HG03045 (cell line): Measurements from ENCODE around the gene RIC8B.
"Not testable (repeated sequence)": the region's sequence is repeated elsewhere in the genome, so short reads cannot be mapped to it uniquely, and the experiment has no call there.

Source experiments
- ATAC-seq: cut with Tn5 transposase; IDR thresholded peaks from one replicate; pipeline ENCODE4 v1.9.1; 2021; ENCODE audit warnings: mild to moderate bottlenecking, moderate library complexity; ENCODE audit not compliant: unreplicated experiment

RIC8B gene

DNA sequence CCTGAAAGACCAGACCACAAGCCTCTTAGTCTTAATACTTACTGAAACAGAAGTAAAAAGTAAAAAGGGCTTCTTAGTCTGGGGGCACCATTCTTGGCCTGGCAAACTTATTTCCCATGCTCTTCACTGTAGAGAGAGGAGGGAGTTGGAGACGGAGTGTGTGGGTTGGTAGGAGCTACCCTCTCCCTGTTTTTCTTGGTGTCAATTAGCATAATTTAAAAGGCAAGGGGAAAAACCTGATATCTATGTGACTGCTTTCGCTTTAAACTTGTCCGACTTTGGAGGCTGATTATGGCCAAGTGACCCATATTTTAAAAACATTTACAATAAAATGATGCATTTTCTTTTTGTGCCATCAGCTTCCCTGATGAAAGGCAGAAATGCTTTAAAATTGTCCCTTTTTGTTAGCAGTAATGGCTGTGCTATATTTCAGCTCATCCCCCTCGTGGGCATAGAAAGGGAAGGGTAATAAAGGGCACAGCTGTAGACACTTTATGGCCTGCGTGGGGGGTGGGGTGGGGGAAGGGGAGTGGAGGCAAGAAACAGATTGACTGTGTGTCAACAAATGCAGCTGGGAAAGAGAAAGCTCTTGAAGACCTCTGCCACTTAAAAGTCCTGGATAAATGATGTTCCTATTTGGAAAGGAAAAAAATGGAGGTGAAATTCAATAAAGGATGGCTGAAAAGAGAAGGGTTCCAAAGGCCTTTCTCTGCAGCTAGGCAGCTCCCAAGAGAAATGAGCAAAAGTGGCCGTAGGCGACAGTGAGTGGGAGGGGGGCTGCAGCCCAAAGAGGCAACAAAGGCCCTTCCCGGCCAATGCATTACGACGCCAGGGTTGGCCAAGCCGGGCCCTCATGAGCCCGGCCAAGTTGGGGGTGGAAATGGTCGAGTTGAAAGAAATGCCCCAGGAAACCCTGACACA lies 123.8 kb downstream of the RIC8B start:
- ATAC-seq: no peak

DNA sequence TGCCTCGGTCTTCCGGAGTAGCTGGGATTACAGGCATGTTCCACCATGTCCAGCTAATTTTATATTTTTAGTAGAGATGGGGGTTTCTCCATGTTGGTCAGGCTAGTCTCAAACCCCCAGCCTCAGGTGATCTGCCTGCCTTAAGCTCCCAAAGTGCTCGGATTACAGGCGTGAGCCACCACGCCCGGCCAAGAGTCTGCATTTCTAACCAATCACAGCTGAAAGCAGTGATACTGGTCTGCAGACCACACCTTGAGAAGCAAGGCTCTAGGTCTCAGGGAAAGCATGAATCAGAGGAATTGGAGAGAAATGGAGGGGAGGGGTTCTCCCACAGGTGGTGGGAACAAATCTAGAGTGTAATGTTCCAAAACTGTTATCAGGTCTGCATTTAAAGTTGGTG lies 126.1 kb downstream of the RIC8B start:
- no peak for ATAC-seq

DNA sequence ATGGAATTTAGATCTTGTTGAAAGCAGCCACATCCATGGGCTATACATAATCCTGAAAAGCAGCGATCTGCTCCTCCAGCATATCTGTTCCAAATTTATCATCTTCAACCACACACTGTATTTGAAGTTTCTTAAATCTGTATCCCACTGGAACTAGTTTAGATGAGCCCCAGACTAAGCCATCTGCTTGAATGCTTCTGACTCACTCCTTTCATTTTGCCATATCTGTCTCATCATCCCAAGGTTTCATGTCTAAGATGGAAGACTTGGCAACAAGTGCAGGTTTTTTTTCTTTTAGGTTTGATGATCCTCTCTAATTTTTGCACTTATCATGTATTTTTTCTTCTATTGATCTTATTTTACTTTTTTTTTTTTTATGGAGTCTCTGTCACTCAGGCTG lies 126.8 kb downstream of the RIC8B start:
- ATAC-seq: no peak

DNA sequence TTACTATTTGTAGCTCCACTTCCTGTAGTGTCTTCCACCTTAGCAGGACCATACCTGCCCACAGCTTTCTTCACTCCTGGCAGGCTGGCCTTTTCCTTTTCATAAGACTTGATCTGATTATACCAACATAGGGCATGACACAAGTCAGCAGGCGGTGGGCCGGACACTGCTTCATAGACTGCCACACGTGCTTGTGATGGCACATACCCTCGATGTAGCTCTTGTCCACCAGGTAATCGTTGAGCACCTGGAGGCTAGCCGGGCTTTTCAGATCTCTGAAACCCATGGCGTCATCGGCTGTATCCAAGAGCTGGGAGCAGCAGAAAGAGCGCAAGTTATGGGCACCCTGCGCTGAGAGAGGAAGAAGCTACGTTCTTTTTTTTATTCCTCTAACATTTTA lies 127.6 kb downstream of the RIC8B start:
- no peak for ATAC-seq

DNA sequence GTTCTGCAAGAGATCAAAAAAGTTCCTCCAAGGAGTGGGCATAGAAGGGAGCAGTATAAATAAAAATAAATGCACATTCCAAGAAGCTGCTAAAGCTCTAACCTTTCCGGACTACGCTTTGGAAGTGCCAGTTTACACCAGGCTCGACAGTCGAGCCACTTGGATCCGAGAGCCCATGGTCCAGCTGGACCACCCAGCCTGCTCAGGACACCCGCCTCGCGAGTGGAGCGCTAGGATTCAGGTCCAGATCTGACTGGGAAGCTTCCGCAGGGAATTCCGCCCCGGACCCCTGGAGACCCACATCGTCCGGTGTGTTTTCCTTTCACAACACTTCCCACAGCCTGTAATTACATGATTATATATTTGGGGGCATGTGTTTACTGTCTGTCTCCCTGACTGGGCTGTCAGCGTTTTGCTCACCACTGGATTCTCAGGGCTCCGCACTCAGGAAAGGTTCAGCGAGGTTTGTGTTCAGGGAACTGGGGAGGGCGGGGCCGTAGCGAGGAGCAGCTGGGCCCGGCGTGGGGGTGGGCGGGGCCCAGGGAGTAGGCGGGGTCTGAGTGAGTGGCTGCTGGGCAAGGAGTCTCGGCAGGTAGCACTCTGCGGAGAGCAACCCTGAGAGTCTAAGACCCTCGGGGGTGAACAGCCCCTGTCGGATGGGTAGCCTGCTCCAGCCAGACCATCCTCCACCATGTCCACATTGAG lies 128.9 kb downstream of the RIC8B start:
- peak; percentile 91 for ATAC-seq

DNA sequence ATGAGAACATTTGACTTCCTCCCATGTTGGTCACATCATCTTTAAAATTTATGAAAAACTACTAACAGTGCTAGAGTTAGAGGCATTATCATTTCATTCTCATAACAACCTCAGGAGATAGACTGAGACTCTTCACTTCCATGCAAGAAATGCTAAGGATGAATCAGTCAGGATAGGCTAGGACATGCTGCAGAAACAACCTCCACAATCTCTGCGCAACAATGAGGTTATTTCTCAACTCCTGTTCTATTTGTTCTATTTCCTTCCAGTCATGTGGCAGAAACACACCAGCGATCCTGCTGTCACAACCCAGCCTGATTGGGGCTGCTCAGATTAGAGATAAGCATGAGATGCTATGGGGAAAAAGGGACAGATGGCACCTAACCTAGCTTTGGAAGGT lies 132.2 kb downstream of the RIC8B start:
- ATAC-seq: no peak

DNA sequence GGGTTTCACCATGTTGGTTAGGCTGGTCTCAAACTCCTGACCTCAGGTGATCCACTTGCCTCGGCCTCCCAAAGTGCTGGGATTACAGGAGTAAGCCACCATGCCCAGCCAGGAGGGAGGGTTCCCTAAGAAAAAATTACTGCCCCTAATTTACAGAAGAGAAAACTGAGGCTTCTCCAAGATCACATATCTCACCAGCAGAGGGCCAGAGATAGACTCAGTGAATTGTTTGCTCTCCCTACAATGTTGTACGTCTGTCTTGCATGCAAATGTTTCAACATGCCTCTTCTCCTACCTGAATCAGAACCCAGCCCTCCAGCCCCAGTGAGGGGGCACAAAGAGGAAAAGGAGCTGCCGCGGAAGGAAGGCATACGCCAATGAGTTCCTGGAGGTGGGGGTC lies 132.9 kb downstream of the RIC8B start:
- ATAC-seq: no peak

DNA sequence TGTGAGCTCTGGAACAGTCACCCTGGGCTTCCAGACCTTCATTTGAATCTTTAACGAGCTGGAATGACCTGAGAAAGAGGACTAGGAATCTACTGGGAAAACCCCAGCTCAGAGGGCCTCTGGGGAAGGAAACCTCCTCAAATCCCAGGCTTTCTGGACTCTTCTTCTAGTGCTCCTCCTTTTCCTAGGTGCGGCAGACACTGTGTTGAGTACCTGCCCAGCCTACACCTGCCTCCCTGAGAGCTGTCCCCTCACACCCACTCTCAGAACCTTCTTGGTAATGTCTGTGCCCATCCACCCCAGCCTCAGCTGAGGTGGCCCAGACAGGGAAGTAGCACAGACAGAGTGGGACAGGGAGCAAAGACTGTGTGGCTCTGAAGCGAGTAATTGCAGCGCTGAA lies 133.4 kb downstream of the RIC8B start:
- no peak for ATAC-seq

DNA sequence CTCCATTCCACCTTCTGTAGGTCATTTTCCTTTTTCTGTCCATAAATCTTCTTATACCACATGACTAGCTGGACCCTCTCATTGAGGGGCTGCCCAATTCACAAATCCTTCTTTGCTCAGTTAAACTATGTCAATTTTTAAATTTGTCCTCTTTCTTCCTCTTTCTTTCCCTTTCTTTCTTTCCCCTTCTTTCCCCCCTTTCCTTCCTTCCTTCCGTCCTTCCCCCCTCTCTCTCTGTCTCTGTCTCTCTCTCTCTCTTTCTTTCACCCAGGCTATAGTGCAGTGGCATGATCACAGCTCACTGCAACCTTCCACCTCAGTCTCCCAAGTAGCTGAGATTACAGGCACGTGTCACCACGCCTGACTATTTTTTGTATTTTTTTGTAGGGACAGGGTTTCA lies 134.1 kb downstream of the RIC8B start:
- no peak for ATAC-seq

DNA sequence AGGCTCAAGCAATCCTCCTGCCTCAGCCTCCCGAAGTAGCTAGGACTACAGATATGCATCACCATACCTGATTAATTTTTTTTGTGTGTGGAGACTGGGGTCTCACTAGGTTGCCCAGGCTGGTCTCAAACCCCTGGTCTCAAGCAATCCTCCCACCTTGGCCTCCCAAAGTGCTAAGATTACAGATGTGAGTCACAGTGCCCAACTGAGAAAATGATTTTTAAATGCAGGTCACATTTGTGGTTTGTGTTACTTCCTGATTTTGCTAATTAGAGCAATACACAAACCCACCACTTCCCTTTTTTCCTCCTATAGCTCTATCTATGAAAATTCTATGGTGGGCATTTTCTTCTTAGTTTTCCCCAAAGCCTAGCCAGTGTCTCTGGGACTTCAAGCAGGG lies 135.7 kb downstream of the RIC8B start:
- ATAC-seq: no peak

DNA sequence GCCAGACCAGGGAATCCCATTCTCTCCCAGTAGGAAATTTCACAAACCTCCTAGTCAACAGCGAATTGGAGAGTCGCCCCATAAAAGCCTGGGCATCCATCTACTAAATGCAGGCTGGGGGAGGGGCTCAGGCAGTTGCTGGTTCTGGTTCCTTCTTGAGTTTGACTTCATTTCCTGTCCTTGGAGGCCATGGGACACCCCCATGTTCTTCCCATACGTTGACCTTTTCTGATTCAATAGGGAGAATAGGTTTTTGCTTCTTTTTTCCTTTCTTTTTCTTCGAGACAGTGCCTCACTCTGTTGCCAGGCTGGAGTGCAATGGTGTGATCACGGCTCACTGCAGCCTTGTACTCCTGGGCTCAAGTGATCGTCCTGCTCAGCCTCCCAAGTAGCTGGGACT lies 137.1 kb downstream of the RIC8B start:
- no peak for ATAC-seq

DNA sequence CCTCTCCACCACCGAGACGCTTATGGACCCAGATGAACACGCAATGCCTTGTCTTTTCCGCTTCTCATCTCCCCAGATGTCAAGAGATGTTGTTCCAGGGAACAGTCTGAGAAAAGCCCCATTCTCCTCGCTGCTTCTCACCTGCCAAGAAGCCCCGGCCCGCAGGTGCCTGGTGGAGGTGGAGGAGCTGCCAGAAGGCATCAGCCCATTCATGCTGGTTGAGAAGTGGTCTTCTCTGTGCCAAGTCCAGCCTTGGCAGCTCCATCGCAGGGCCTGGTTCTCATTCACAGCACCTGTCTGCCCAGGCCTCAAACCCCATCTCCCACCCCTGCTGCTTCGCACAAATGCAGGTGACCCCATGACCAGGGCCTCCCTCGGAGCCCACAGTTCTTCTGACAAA lies 139.0 kb downstream of the RIC8B start:
- no peak for ATAC-seq

DNA sequence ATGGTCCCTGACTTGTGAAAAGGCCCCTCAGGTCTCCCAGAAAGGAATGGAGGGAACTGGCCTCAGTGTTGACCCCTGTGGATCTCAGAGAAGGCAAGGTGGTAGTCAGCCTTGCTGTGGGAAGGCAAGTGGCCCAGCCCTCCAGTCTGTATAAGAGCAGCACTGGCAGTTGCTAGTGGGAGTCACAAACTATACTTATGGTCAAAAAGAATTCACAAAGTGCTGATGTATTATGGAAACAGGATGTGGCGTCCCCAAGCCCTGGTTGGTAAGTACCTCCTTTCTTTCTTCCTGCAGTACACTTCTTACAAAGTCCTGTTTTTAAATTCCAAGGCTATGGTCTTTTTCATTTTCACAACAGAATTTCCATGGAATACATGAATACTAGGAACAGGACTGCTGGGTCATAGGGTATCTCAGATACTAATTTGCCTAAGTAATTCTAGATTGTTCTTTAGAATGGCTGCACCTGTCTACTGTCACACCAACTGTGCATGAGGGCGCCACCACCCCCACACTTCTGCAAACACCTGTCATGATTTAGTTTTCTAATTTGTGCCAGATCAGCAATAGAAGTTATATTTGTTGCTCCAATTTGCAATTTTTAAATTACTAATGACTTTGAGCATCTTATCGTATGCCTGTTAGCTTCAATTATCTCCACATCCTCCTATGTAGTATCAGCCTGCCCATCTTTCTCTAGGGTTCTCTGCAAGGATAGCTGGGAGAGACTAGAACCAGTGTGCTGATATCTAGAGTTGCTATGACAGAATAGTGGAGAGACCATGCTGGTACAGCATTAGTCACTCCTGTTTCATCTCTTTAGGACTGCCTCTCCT lies 140.5 kb downstream of the RIC8B start:
- peak; percentile 56 for ATAC-seq

DNA sequence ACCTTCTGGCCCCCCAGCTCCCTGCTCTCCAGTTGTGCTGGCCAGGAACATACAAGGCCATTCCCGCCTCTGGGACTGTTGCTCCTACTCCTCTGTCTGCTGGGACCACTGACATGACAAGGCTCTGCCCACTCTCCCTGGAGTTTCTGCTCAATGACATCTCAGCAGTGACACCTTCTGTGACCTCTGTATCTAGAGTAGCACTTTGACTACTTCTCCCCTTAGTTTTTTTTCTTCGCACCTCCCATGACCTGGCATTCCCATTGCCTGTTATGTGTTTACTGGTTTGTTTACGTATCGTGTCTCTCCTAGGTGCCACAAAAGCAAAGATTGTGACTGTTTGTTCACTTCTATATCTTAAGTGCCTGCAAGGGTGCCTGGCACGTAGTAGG lies 141.1 kb downstream of the RIC8B start:
- ATAC-seq: peak; percentile 17

DNA sequence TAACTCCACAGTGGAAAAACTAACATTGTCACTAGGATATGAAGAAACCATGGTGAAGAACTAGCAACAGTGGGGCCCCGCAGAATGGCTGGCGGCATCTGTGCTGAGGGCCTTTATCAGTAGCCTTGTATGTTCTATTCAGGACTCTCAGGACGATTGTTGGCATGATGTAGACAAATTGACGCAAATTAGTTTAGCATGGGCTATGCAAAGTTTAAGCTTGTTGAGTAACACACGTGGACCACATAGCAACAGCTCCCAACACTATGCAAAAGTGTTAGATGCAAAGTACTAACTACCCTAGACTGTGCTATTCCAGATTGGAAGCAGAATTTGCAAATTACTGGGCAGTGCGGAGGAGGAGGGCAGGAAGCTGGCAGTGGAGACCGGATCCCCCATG lies 143.0 kb downstream of the RIC8B start:
- ATAC-seq: no peak

DNA sequence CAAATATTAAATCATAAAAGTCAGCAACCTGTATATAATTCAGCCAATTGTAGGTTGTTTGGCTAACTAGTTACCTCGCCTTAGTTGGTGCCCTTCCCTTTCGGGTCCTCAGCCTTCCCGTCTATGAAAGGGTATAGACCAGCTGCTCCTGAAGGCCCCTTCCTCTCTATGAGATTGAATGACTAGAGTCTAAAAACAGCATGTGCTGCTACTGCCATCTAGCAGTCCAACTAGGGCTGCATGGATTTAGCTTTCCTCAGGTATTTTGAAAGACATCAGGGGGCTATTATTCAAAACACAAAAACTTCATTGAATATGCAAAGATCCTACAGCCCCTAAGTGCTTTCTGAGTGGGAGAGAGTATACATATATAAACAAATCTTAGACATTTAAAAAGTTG lies 144.3 kb downstream of the RIC8B start:
- ATAC-seq: no peak

DNA sequence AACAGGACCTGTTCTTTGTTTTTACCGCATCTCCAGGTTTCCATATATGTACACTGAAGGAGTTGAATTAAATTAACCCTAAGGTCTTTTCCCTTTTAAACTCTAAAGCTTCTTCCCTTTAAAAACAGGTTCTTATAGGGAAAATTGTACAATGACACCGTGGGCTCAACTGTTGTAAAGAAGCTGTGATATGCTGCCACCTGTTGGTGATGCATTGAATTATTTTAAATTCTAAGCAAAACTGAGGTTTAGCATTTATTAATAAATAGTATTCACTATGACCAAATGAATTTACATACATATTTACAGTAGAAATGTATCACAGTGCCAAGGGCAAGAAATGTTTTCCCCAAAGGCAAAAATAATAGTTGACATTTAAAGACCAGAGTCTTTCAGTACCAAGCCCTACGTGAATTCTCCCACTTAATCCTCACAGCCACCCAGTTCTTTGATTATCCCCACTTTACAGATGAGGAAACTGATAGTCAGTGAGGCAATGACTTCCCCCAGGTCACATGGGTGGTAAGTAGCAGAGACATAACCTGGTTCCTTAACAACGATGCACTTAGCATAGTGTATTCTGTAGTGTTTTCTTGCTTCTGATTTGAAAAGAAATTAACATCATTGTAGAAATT lies 145.5 kb downstream of the RIC8B start:
- no peak for ATAC-seq

DNA sequence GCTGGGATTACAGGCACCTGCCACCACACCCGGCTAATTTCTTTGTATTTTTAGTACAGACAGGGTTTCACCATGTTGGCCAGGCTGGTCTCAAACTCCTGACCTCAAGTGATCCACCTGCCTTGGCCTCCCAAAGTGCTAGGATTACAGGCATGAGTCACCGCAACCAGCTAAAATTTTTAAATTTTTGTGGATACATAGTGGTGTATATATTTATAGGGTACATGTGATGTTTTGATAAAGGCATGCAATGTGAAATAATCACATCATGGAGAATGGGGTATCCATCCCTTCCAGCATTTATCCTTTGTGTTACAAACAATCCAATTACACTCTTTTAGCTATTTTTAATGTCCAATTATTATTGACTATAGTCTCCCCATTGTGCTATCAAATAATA lies 147.5 kb downstream of the RIC8B start:
- ATAC-seq: not testable (repeated sequence)

DNA sequence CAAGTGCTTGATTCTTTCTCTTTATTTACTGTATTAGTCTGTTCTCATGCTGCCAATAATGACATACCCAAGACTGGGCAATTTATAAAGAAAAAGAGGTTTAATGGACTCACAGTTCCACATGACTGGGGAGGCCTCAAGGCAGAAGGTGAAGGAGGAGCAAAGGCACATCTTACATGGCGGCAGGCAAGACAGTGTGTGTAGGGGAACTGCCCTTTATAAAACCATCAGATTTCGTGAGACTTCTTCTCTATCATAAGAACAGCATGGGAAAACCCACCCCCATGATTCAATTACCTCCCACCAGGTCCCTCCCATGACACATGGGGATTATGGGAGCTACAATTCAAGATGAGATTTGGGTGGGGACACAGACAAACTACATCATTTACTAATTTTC lies 149.1 kb downstream of the RIC8B start:
- not testable (repeated sequence) for ATAC-seq

DNA sequence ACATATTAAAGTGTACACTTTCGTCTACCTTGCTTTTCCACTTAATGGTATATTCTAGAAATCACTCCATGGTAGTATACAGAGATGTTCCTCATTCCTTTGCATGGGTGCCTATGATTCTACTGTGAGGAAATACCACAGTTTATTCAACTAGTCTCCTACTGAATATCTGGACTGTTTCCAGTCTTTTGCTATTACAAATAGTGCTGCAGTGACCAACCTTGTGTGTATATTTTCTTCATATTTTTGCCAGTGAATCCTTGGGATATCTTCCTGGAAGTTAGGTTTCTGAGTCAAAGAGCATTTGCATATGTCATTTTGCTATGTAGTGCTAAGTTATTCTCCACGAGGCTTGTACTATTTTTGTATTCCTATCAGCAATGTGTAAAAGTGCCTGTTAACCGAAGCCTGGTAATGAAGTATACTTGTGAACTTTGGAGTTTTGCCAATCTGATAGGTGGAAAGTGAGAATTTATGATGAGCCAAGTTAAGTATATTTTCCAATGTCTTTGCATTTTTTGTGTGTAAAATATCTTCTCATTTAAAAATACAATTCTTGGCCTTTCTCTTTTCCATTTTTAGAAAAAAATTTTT lies 149.9 kb downstream of the RIC8B start:
- ATAC-seq: no peak

DNA sequence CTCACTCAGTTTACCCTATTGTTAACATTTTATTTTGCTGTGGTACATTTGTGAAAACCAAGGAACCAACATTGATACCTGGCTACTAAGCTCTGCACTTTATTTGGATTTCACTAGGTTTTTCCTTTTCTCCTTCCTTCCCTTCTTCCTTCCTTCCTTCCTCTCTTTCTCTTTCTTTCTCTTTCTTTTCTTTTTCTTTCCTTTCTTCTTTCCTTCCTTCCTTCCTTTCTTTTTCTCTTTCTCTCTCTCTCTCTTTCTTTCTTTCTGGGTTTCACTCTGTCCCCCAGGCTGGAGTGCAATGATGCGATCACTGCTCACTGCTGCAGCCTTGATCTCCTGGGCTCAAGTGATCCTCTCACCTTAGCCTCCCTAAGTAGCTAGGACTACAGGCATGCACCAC lies 152.2 kb downstream of the RIC8B start:
- ATAC-seq: no peak
